HepG2 (cell line): ENCODE data around the gene RAB40C. TPM values are rescaled to one million over a fixed set of nuclear protein-coding genes. Genes with fewer than 3 reads are reported as not detected.

Source experiments
- ARNT ChIP-seq: fragments of 450-650 bp; IDR thresholded peaks from 2 replicates; pipeline ENCODE4 v1.6.1; 2017
- DNMT3B ChIP-seq: conservative IDR thresholded peaks from 2 replicates; pipeline ENCODE4 v1.6.1; 2016; ENCODE audit warnings: missing biosample characterization, control low read depth
- DR1 ChIP-seq: sonication (generic); formaldehyde crosslinking; IDR thresholded peaks from 2 replicates; pipeline ENCODE4 v1.8.0; 2021; ENCODE audit warnings: mild to moderate bottlenecking, missing genetic modification reagents, inconsistent platforms
- FLYWCH1 ChIP-seq: sonication (generic); formaldehyde crosslinking; IDR thresholded peaks from 2 replicates; pipeline ENCODE4 v1.8.1; 2023; ENCODE audit warnings: mild to moderate bottlenecking, missing genetic modification reagents
- FOXO1 ChIP-seq: sonication (generic); formaldehyde crosslinking; IDR thresholded peaks from 2 replicates; pipeline ENCODE4 v1.4.0; 2020; ENCODE audit warnings: missing genetic modification reagents
- HES4 ChIP-seq: sonication (generic); formaldehyde crosslinking; IDR thresholded peaks from 2 replicates; pipeline ENCODE4 v1.9.0; 2021; ENCODE audit warnings: mild to moderate bottlenecking, missing genetic modification reagents, borderline replicate concordance
- HMG20B ChIP-seq: conservative IDR thresholded peaks from 2 replicates; pipeline ENCODE4 v1.6.1; 2016; ENCODE audit warnings: missing genetic modification reagents, missing compliant biosample characterization
- MAF1 ChIP-seq: sonication (generic); formaldehyde crosslinking; IDR thresholded peaks from 2 replicates; pipeline ENCODE4 v1.5.0; 2020; ENCODE audit warnings: missing genetic modification reagents, borderline replicate concordance
- MYNN ChIP-seq: sonication (generic); formaldehyde crosslinking; IDR thresholded peaks from 2 replicates; pipeline ENCODE4 v1.4.0; 2020; ENCODE audit warnings: mild to moderate bottlenecking, low read depth, missing genetic modification reagents
- NR2F1 ChIP-seq, 2 experiments: fragments of 450-650 bp in 1 of 2; formaldehyde crosslinking in 1 of 2; IDR thresholded peaks; 2 replicates each; pipeline versions ENCODE4 v1.5.0 to v1.6.1; 2016 to 2020; ENCODE audit warnings: mild to moderate bottlenecking in 1 of 2, missing compliant biosample characterization in 1 of 2, missing genetic modification reagents in 1 of 2, moderate library complexity in 1 of 2
- RCOR2 ChIP-seq: IDR thresholded peaks from 2 replicates; pipeline ENCODE4 v1.6.1; 2016; ENCODE audit warnings: missing biosample characterization, missing genetic modification reagents
- SPEN ChIP-seq: sonication (generic); formaldehyde crosslinking; IDR thresholded peaks from 2 replicates; pipeline ENCODE4 v1.5.1; 2020; ENCODE audit warnings: low read depth, mild to moderate bottlenecking, missing genetic modification reagents
- ZNF101 ChIP-seq: sonication (generic); formaldehyde crosslinking; IDR thresholded peaks from 2 replicates; pipeline ENCODE4 v1.4.0; 2020; ENCODE audit warnings: mild to moderate bottlenecking, low read depth, missing genetic modification reagents, borderline replicate concordance
- ZNF121 ChIP-seq: sonication (generic); formaldehyde crosslinking; IDR thresholded peaks from 2 replicates; pipeline ENCODE4 v1.5.0; 2020; ENCODE audit warnings: mild to moderate bottlenecking, missing genetic modification reagents
- ZNF484 ChIP-seq: sonication (generic); formaldehyde crosslinking; IDR thresholded peaks from 2 replicates; pipeline ENCODE4 v1.5.1; 2020; ENCODE audit warnings: mild to moderate bottlenecking, low read depth, missing genetic modification reagents, borderline replicate concordance
- ZNF501 ChIP-seq: sonication (generic); formaldehyde crosslinking; IDR thresholded peaks from 2 replicates; pipeline ENCODE4 v1.5.1; 2020; ENCODE audit warnings: mild to moderate bottlenecking, moderate library complexity, missing genetic modification reagents
- ZNF550 ChIP-seq: sonication (generic); formaldehyde crosslinking; IDR thresholded peaks from 2 replicates; pipeline ENCODE4 v1.4.0; 2020; ENCODE audit warnings: mild to moderate bottlenecking, missing genetic modification reagents, borderline replicate concordance
- ZNF552 ChIP-seq: sonication (generic); formaldehyde crosslinking; IDR thresholded peaks from 2 replicates; pipeline ENCODE4 v1.9.0; 2022; ENCODE audit warnings: missing genetic modification reagents, mild to moderate bottlenecking, borderline replicate concordance
- ZNF605 ChIP-seq: sonication (generic); formaldehyde crosslinking; IDR thresholded peaks from 2 replicates; pipeline ENCODE4 v1.8.0; 2022; ENCODE audit warnings: mild to moderate bottlenecking, missing genetic modification reagents
- ZNF660 ChIP-seq: sonication (generic); formaldehyde crosslinking; IDR thresholded peaks from 2 replicates; pipeline ENCODE4 v1.5.1; 2020; ENCODE audit warnings: mild to moderate bottlenecking, low read depth, missing genetic modification reagents, borderline replicate concordance
- polyA plus RNA-seq, 8 experiments: library from polyadenylated mRNA; depleted of rRNA in 3 of 8; stranded (reverse) in 7 of 8; unstranded in 1 of 8; fragments of >200 nt; fragmentation: Illumina TruSeq in 4 of 8; extraction: Trizol in 4 of 8; gene quantifications; 2 replicates each; pipeline versions ENCODE4 v1.2.1 to v1.2.3, GENCODE V29; 2011 to 2016; ENCODE audit warnings: low read depth in 4 of 8, missing spikeins in 1 of 8, mixed read lengths in 1 of 8; ENCODE audit not compliant: insufficient read depth in 1 of 8
- total RNA-seq, 5 experiments: library from RNA; depleted of rRNA; stranded (reverse); fragments of >200 nt; fragmentation: Illumina TruSeq; extraction: Trizol; gene quantifications; 2 replicates each; pipeline ENCODE4 v1.2.3, GENCODE V29; 2016; ENCODE audit warnings: low read depth in 1 of 5
- TF ChIP-seq, protein P1 (sequence below): sonication (generic); formaldehyde crosslinking; IDR thresholded peaks from 2 replicates; pipeline ENCODE4 v1.5.1; 2020; ENCODE audit warnings: missing genetic modification reagents, mild to moderate bottlenecking, borderline replicate concordance
- TF ChIP-seq, protein P2 (sequence below): sonication (generic); formaldehyde crosslinking; IDR thresholded peaks from 2 replicates; pipeline ENCODE4 v1.5.0; 2020; ENCODE audit warnings: mild to moderate bottlenecking, missing genetic modification reagents
- TF ChIP-seq, protein P3 (sequence below): sonication (generic); formaldehyde crosslinking; IDR thresholded peaks from 2 replicates; pipeline ENCODE4 v1.4.0; 2020; ENCODE audit warnings: missing genetic modification reagents

Gene RAB40C
- total and polyA plus RNA-seq, 2 of the 13 experiments (the other 11 are each of a cell fraction or from before 2014, with no cell fraction given): 7.7 to 11.5 TPM

DNA sequence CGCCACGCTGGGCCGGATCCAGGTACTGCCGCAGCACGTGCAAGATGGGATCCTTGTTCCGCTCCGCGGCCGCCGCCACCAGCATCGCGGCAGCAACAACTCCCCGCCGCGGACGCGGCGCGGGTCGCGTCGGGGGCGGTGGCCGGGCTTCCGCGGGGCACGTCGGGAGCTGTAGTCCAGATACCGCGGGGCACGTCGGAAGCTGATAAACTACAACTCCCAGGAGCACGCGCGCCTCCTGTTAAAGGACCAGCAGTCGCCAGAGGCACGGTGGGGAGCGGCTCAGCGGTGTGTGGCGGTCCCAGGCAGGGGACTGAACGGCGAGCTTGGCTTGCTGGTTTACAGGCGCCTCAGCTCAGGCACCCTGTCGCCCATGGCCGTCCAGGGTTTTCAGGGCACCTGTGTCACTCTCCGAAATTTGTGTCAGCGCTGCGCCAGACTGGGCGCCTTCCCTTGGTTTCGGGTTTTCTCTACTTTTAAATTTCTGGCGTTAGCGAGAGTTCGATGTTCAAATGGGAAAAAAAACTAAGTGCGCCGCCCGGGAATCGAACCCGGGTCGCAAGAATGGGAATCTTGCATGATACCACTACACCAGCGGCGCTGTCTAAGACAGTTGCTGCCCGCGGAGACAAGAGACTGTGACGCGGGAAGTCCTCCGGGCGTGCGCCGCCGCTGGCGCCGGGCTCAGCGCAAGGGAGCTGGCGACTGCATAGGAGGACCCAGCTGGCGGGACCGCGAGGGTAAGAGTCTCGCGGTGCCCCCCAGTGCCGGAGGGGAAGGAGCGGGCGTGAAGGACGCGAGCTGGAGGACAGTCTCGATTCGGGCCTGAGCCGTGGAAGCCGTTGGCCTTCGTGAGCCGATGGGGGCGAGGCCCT is 46.6 kb downstream of the RAB40C start, which contains the start of gene METTL26 (continued):
- TF ChIP-seq MAF1 (CRISPR knock-in tag): peak; percentile 99
- TF ChIP-seq, protein P1, sequence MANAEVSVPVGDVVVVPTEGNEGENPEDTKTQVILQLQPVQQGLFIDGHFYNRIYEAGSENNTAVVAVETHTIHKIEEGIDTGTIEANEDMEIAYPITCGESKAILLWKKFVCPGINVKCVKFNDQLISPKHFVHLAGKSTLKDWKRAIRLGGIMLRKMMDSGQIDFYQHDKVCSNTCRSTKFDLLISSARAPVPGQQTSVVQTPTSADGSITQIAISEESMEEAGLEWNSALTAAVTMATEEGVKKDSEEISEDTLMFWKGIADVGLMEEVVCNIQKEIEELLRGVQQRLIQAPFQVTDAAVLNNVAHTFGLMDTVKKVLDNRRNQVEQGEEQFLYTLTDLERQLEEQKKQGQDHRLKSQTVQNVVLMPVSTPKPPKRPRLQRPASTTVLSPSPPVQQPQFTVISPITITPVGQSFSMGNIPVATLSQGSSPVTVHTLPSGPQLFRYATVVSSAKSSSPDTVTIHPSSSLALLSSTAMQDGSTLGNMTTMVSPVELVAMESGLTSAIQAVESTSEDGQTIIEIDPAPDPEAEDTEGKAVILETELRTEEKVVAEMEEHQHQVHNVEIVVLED (CRISPR knock-in tag): peak; percentile 97
- no peak for TF ChIP-seq ARNT
- no peak; the same call in 1 of the 2 replicates for TF ChIP-seq ZNF484
- TF ChIP-seq HMG20B (CRISPR knock-in tag): no peak
- no peak for TF ChIP-seq MYNN (CRISPR knock-in tag)
- TF ChIP-seq RCOR2 (CRISPR knock-in tag): no peak
- TF ChIP-seq, protein P2, sequence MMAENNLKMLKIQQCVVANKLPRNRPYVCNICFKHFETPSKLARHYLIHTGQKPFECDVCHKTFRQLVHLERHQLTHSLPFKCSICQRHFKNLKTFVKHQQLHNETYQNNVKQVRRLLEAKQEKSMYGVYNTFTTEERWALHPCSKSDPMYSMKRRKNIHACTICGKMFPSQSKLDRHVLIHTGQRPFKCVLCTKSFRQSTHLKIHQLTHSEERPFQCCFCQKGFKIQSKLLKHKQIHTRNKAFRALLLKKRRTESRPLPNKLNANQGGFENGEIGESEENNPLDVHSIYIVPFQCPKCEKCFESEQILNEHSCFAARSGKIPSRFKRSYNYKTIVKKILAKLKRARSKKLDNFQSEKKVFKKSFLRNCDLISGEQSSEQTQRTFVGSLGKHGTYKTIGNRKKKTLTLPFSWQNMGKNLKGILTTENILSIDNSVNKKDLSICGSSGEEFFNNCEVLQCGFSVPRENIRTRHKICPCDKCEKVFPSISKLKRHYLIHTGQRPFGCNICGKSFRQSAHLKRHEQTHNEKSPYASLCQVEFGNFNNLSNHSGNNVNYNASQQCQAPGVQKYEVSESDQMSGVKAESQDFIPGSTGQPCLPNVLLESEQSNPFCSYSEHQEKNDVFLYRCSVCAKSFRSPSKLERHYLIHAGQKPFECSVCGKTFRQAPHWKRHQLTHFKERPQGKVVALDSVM (CRISPR knock-in tag): peak; percentile 36; the same call in 1 of the 2 replicates
- no peak for TF ChIP-seq ZNF121 (CRISPR knock-in tag)
- TF ChIP-seq SPEN (CRISPR knock-in tag): peak; percentile 84
- TF ChIP-seq DNMT3B: no peak; the same call in 1 of the 2 replicates
- no peak for TF ChIP-seq ZNF660 (CRISPR knock-in tag)
- peak; percentile 83 for TF ChIP-seq ZNF501 (CRISPR knock-in tag)
- 0 out of 2 replicates have a peak, but pooled peaks have one; percentile 63 for TF ChIP-seq ZNF101 (CRISPR knock-in tag)
- TF ChIP-seq NR2F1 (CRISPR knock-in tag; IDR thresholded peaks at IDR 0.05): 0 out of 4 replicates have a peak, but pooled peaks of 1 of the 2 experiments have one; percentile 8
- TF ChIP-seq FLYWCH1 (CRISPR knock-in tag): no peak
- TF ChIP-seq ZNF552 (CRISPR knock-in tag): no peak; the same call in 1 of the 2 replicates
- no peak for TF ChIP-seq ZNF550 (CRISPR knock-in tag)
- peak; percentile 68; the same call in 1 of the 2 replicates for TF ChIP-seq FOXO1 (CRISPR knock-in tag)
- no peak; the same call in 1 of the 2 replicates for TF ChIP-seq DR1
- TF ChIP-seq, protein P3, sequence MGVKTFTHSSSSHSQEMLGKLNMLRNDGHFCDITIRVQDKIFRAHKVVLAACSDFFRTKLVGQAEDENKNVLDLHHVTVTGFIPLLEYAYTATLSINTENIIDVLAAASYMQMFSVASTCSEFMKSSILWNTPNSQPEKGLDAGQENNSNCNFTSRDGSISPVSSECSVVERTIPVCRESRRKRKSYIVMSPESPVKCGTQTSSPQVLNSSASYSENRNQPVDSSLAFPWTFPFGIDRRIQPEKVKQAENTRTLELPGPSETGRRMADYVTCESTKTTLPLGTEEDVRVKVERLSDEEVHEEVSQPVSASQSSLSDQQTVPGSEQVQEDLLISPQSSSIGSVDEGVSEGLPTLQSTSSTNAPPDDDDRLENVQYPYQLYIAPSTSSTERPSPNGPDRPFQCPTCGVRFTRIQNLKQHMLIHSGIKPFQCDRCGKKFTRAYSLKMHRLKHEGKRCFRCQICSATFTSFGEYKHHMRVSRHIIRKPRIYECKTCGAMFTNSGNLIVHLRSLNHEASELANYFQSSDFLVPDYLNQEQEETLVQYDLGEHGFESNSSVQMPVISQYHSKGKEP (CRISPR knock-in tag): no peak
- TF ChIP-seq ZNF605 (CRISPR knock-in tag): peak; percentile 86
- peak; percentile 57 for TF ChIP-seq HES4 (CRISPR knock-in tag)
